T-helper 9 cell (primary cell): ENCODE measurements around the gene SYNGR1.

Source experiments
- DNase-seq: peaks from one replicate; pipeline ENCODE4 v3.0.0-alpha.2; 2020

Gene SYNGR1

GRCh38 chr22:39371732-39372131 is 21.9 kb downstream of the SYNGR1 start:
- no peak for DNase-seq

DNA sequence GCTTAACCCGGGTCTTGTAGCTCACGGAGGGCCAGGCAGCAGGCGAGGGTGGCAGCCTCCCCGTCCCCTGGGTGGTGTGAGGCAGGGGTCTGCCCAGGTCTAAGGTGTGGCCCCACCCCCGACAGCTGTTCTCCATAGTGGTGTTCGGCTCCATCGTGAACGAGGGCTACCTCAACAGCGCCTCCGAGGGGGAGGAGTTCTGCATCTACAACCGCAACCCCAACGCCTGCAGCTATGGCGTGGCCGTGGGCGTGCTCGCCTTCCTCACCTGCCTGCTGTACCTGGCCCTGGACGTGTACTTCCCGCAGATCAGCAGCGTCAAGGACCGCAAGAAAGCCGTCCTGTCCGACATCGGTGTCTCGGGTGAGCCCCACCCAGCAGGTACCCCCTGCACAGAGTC is 24.4 kb downstream of the SYNGR1 start:
- DNase-seq = no peak

DNA sequence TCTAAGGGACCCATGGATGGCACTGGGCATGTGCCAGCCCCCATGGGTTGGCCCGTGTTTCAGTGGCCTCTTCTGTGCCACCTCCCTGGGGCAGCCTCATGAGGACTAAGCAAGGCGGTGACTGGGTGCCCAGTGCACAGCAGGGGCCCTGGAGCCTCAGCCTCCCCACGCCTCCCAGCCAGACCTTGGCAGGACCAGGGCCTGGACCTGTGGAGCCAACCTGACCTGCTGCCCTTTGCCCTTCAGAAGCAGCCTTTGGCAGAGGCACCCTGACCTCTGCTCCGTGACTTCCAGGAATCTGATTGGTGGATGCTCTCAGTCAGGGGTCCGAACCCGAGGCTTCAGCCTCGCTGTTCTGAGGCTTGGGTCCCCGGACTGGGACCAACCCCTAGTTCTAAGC is 25.0 kb downstream of the SYNGR1 start:
- DNase-seq = no peak

DNA sequence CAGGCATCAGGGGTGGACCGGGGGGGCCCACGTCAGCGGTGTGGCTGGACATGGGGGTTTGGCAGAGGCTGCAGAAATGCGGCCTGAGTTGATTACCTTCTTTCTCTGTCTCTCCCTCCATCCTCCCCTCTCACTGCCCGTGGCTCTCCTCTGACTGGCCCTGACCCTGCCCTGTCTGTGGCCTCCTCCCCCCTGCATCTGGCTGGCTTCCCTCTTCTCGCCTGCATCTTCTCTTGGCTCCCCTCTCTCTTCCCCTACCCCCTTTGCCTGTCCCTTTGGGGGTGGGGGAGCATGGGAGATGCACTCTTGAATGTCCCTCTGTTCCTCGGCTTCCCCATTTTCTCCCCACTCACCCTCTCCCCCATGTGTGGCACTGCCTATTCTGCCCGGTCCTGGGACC is 25.9 kb downstream of the SYNGR1 start:
- no peak for DNase-seq

DNA sequence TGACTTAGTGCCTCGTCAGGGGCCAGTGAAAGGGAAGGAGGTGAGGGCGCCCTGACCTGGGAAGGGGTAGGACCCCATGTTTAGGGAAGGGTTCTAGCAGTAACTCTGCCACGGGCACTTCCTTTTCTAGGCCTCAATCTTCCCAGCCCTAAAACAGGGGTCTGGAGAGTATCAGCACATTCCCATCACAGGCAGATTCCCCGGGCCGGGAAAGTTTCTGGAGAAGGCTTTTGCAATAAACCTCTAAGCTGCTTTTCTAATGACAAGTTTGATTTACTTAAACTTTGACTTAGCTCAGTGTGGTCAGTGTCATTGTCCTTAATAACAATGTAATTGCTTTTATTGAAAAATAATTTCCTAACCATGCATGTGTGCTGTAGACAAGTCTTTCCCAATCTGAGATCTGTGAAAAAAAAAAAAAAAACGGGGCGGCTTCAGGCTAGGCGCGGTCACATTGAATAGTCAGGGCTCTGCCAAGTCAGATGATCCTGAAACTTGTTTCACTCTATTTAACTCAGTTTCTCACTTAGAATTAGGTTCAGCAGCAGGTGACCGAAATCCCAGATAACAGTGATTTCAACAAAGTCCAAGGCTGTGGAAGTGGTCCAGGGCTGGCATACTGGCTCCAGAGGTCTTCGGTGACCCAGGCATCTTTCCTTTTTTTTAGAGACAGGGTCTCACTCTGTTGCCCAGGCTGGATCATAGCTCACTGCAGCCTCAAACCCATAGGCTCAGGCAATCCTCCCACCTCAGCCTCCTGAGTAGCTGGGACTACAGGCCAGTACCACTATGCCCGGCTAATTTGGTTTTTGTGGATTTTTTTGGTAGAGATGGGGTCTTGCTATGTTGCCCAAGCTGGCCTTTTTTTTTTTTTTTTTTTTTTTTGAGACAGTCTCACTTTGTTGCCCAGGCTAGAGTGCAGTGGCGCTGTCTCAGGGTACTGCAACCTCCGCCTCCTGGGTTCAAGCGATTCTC is 30.3 kb downstream of the SYNGR1 start:
- DNase-seq = no peak

DNA sequence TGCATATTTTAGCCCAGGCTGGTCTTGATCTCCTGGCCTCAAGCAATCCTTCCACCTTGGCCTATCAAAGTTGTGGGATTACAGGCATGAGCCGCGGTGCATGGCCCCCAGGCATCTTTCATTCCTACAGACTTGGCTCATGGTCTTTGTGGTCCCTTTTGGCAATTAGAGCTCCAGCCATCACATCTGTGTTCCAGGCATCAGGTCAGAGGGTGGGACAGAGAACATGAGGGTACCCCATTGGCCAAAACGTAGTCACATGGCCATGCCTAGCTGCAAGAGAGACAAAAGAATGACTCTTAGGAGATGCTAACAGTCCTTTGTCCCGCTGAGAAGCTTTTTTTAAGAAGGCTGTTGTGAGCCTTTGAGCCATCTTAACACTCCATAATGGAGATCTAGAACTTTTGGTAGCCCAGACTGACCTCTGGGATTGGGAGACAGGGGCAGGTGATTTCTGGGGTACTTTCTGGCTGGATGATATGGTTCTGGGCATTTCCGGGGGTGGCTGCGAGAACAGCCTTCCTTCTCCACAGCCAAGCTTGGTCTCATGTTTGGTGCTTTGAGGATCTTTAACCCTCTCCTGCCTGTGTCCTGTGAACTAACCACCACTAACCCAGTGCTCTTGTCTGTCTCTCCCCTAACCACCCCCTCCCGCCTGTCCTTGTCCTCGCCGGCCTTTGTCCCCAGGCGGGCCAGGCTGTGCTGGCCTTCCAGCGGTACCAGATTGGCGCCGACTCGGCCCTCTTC is 31.4 kb downstream of the SYNGR1 start:
- DNase-seq = no peak

- DNase-seq = no peak
Observed at GRCh38 chr22:39381930-39382329, 32.1 kb downstream of the SYNGR1 start.

DNA sequence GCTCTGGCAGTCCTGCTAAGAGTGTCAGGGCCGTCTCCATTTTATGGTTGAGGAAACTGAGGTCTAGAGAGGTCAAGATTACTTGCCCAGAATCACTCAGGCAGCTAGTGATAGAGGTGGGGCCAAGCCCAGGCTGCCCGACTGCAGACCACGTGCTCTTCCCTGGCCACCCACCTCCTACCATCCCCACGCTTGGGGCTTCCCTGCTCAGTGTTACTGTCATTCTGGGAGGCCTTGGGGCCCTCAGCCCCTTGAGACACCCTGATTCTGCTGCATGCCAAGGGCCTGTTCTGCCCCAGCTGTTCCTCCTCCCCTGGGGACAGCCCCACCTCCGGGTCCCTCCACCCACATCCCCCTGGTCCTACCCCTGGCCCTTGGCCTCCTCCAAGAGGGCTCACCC is 32.6 kb downstream of the SYNGR1 start:
- no peak for DNase-seq

- DNase-seq = no peak
Observed at GRCh38 chr22:39383841-39384625, 34.2 kb downstream of the SYNGR1 start.

- no peak for DNase-seq
Observed at GRCh38 chr22:39384750-39385480, 35.1 kb downstream of the SYNGR1 start.

- DNase-seq = peak; percentile 24
Observed at GRCh38 chr22:39388261-39389011, 38.6 kb downstream of the SYNGR1 start.

- no peak for DNase-seq
Observed at GRCh38 chr22:39389420-39389819, 39.6 kb downstream of the SYNGR1 start.

GRCh38 chr22:39392341-39392948 is 42.7 kb downstream of the SYNGR1 start:
- no peak for DNase-seq

GRCh38 chr22:39395936-39396796 is 46.4 kb downstream of the SYNGR1 start:
- DNase-seq = no peak

DNA sequence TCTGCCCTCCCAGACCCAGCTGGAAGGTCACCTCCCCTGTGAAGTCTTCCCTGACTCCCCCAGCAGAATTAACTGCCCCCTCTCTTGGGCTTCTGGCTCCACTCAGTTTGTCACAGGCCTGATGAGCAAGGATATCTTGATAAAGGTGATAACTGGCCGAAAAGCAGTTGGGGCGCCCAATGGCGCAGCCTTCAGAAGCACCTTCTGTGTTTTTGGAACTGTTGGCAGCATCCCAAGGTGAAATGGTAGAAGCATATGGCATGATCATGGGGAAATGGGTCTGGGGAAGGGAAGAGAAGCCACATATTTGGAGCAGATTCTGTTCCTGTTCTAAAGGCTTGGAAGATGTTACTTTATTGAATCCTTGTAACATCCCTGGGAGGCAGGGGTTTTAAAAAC is 47.0 kb downstream of the SYNGR1 start:
- DNase-seq = no peak

GRCh38 chr22:39401301-39401631 is 51.5 kb downstream of the SYNGR1 start:
- DNase-seq = no peak

DNA sequence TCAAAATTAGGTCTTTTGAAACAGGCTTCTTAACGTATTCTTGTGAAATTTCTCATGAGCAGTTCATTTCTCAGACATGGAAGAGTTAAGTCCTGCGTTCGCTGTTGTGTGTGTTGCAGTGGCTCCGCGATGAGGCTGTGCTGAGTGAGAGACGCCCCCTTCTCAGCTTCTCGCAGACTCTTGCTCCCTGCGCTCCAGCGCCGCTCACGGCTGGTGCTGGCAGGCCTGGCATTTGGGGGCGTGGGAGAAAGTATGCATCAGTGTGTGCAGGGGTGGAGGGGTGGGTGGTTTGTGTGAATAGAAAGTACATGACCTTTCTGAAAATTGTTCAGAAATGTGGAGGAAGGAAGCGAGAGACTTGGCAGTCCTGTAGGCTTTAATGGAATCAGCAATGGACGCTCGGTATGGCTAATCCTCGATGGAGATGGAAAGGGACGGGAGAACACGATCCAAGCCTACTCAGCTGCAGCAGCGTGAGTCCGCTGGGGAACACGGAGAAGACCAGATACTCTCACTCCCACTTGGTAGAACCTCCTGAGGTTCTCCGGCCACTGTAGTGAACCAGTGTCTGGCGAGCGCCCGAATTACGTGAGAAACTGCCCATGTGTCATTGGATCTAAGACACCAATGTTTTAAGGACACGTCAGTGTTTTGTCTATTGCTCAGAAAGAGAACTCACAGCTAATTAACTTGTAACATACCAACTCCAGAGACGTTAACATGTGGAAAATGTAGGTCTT is 55.7 kb downstream of the SYNGR1 start:
- no peak for DNase-seq

DNA sequence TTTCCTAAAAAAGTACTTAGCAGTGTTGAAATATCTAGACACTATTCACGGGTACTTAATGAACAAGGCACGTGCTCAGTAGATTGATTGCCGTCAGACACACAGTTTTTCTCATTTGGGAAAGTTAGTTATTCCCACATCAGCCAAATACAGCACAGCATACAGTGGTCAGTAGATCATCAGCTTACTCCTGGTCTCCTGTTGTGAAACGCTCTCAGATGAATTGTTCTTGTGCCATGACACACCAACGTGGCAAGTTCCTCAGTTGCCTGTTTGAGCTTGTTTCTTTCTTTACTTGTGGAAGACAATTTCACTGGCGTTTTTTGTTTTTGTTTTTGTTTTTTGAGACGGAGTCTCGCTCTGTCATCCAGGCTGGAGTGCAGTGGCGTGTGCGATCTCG is 58.4 kb downstream of the SYNGR1 start:
- DNase-seq = no peak

DNA sequence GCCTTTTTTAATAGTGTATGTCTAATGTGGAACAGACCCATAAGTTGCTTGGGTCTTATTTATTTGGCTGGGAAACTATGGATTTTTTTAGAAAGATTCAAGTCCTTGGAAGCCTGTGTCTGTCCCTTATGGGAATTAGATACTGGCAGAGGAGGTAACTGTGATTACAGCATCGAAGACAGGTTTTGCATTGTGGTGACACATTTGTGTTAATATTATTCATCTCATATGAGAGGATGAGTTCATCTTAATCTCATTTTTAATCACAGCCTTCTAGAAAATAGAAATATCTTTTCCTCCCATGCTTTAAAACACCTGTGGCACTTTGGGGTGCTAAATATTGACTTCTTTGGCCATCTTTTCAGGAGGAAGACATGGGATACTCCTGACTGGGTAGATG is 59.0 kb downstream of the SYNGR1 start:
- no peak for DNase-seq
